SK-N-SH (cell line): ENCODE results near the gene SART1. TPM values are rescaled to one million over a fixed set of nuclear protein-coding genes. Genes with fewer than 3 reads are reported as not detected.

ENCODE experiments used
- CTCF ChIA-PET: fragments of 300-600, 350-600 bp; formaldehyde crosslinking; extraction: SDS; loops from one replicate; lab custom pipeline; 2021; lab: Yijun Ruan, JAX
- POLR2A ChIA-PET: fragments of 350-600 bp; sonication (Branson Sonifier 250); formaldehyde crosslinking; extraction: SDS; loops from one replicate; lab custom pipeline; 2020; ENCODE audit warnings: antibody characterized with exemption, inconsistent platforms; lab: Yijun Ruan, JAX
- DNase-seq: peaks from one replicate; pipeline ENCODE4 v3.0.0; 2012
- H2AFZ ChIP-seq: fragments of 200-600 bp; sonication (generic); 2 replicates; pipeline ENCODE4 v1.8.1; 2016; ENCODE audit warnings: antibody characterized with exemption, mild to moderate bottlenecking, low read depth
- H3F3A ChIP-seq: fragments of 200-600 bp; sonication (generic); replicated peaks from 2 replicates; pipeline ENCODE3; 2016; ENCODE audit warnings: antibody characterized with exemption, mild to moderate bottlenecking; ENCODE audit not compliant: insufficient read depth
- H3K27ac ChIP-seq, 2 experiments: fragments of 200-500 bp in 1 of 2; fragments of 200-600 bp in 1 of 2; sonication (Bioruptor generic) in 1 of 2; sonication (generic), shearing (Covaris generic) in 1 of 2; 2 replicates each; pipeline versions ENCODE4 v1.5.1 to v1.6.1; 2014 to 2016; ENCODE audit warnings: low read depth in 2 of 2, inconsistent platforms in 1 of 2, low read length in 1 of 2, mild to moderate bottlenecking in 1 of 2, mixed read lengths in 1 of 2
- H3K27me3 ChIP-seq: fragments of 200-600 bp; sonication (generic), shearing (Covaris generic); 2 replicates; pipeline ENCODE4 v1.6.1; 2016; ENCODE audit warnings: mixed run types; ENCODE audit not compliant: insufficient read depth
- H3K36me3 ChIP-seq, 2 experiments: fragments of 200-500 bp in 1 of 2; fragments of 200-600 bp in 1 of 2; sonication (Bioruptor generic) in 1 of 2; sonication (generic) in 1 of 2; replicated peaks in 1 of 2; 2 replicates each; pipeline versions ENCODE3 to v1.5.1; 2014 to 2016; ENCODE audit warnings: low read length in 1 of 2, mild to moderate bottlenecking in 1 of 2; ENCODE audit not compliant: insufficient read depth in 2 of 2, control insufficient read depth in 1 of 2
- H3K4me1 ChIP-seq, 2 experiments: fragments of 200-500 bp in 1 of 2; fragments of 200-600 bp in 1 of 2; sonication (Bioruptor generic) in 1 of 2; sonication (generic), shearing (Covaris generic) in 1 of 2; 2 replicates each; pipeline versions ENCODE4 v1.5.1 to v1.6.1; 2014 to 2016; ENCODE audit warnings: low read depth in 1 of 2, low read length in 1 of 2, mixed run types in 1 of 2; ENCODE audit not compliant: insufficient read depth in 2 of 2, control insufficient read depth in 1 of 2
- H3K4me2 ChIP-seq: fragments of 200-600 bp; sonication (generic), shearing (Covaris generic); 2 replicates; pipeline ENCODE4 v1.6.1; 2017; ENCODE audit warnings: mixed run types
- H3K4me3 ChIP-seq, 2 experiments: fragments of 200-500 bp in 1 of 2; fragments of 200-600 bp in 1 of 2; sonication (Bioruptor generic) in 1 of 2; sonication (generic), shearing (Covaris generic) in 1 of 2; 2 replicates each; pipeline versions ENCODE4 v1.5.1 to v1.8.1; 2014 to 2016; ENCODE audit warnings: low read depth in 2 of 2, inconsistent platforms in 1 of 2, low read length in 1 of 2, mild to moderate bottlenecking in 1 of 2, mixed read lengths in 1 of 2, moderate library complexity in 1 of 2
- H3K79me2 ChIP-seq: fragments of 200-600 bp; sonication (generic); 2 replicates; pipeline ENCODE4 v1.8.1; 2017; ENCODE audit warnings: mild to moderate bottlenecking; ENCODE audit not compliant: insufficient read depth
- H3K9ac ChIP-seq: fragments of 200-600 bp; sonication (generic); 2 replicates; pipeline ENCODE4 v1.6.1; 2017; ENCODE audit warnings: mixed run types
- H3K9me2 ChIP-seq: fragments of 200-600 bp; sonication (generic); 2 replicates; pipeline ENCODE4 v1.6.1; 2017; ENCODE audit warnings: mixed run types
- H3K9me3 ChIP-seq: fragments of 200-600 bp; sonication (generic); 2 replicates; pipeline ENCODE4 v1.6.1; 2017; ENCODE audit warnings: mixed run types, mild to moderate bottlenecking, moderate library complexity
- H4K20me1 ChIP-seq: fragments of 200-600 bp; sonication (generic); 2 replicates; pipeline ENCODE4 v1.6.1; 2017; ENCODE audit warnings: mild to moderate bottlenecking, mixed run types; ENCODE audit not compliant: insufficient read depth
- ELF1 ChIP-seq: IDR thresholded peaks from 2 replicates; pipeline ENCODE4 v1.4.0; 2012
- EP300 ChIP-seq, 2 experiments: IDR thresholded peaks; 2 replicates each; pipeline versions ENCODE4 v1.4.0 to v1.6.1; 2012; ENCODE audit warnings: borderline replicate concordance in 1 of 2, low read depth in 1 of 2, low read length in 1 of 2
- FOSL2 ChIP-seq: IDR thresholded peaks from 2 replicates; pipeline ENCODE4 v1.4.0; 2012; ENCODE audit warnings: low read depth, mild to moderate bottlenecking, moderate library complexity, borderline replicate concordance
- FOXJ3 ChIP-seq: sonication (generic); formaldehyde crosslinking; IDR thresholded peaks from 2 replicates; pipeline ENCODE4 v1.5.1; 2020; ENCODE audit warnings: mild to moderate bottlenecking, missing genetic modification reagents
- FOXM1 ChIP-seq: IDR thresholded peaks from 2 replicates; pipeline ENCODE4 v1.4.0; 2012; ENCODE audit warnings: low read depth, mild to moderate bottlenecking
- GABPA ChIP-seq: IDR thresholded peaks from 2 replicates; pipeline ENCODE4 v1.4.0; 2012; ENCODE audit warnings: low read depth, mild to moderate bottlenecking
- JUND ChIP-seq: IDR thresholded peaks from 2 replicates; pipeline ENCODE4 v1.4.0; 2012
- MEF2A ChIP-seq: IDR thresholded peaks from 2 replicates; pipeline ENCODE4 v1.4.0; 2012; ENCODE audit warnings: low read depth, borderline replicate concordance
- NFIC ChIP-seq: IDR thresholded peaks from 2 replicates; pipeline ENCODE4 v1.4.0; 2012; ENCODE audit warnings: borderline replicate concordance
- PBX3 ChIP-seq: IDR thresholded peaks from 2 replicates; pipeline ENCODE4; 2012
- POLR2AphosphoS5 ChIP-seq: IDR thresholded peaks from 2 replicates; pipeline ENCODE4 v1.6.1; 2012; ENCODE audit warnings: low read depth, low read length
- RXRA ChIP-seq: IDR thresholded peaks from 2 replicates; pipeline ENCODE4 v1.4.0; 2012; ENCODE audit warnings: low read depth, mild to moderate bottlenecking, borderline replicate concordance
- TCF12 ChIP-seq: IDR thresholded peaks from 2 replicates; pipeline ENCODE4 v1.4.0; 2012
- TEAD4 ChIP-seq: IDR thresholded peaks from 2 replicates; pipeline ENCODE4 v1.4.0; 2012; ENCODE audit warnings: mild to moderate bottlenecking, borderline replicate concordance; ENCODE audit not compliant: insufficient read depth
- YY1 ChIP-seq: IDR thresholded peaks from 2 replicates; pipeline ENCODE4 v1.4.0; 2012; ENCODE audit warnings: low read depth, mild to moderate bottlenecking
- ZBTB33 ChIP-seq: IDR thresholded peaks from 2 replicates; pipeline ENCODE4 v1.4.0; 2012; ENCODE audit warnings: low read depth, borderline replicate concordance
- WGBS: methylation state at CpG from one replicate; pipeline ENCODE4 v1.1.6; 2017; ENCODE audit warnings: low lambda C conversion rate; 5-methylcytosine and 5-hydroxymethylcytosine counted together
- polyA plus RNA-seq, 3 experiments: library from polyadenylated mRNA; depleted of rRNA; stranded (reverse); fragments of >200 nt; gene quantifications; 2 replicates each; pipeline ENCODE4 v1.2.3, GENCODE V29; 2012
- TF ChIP-seq, protein P1 (sequence below): fragments of 150-350 bp; IDR thresholded peaks from 2 replicates; pipeline ENCODE4 v1.6.1; 2016; ENCODE audit warnings: mild to moderate bottlenecking, low read depth, low read length
- TF ChIP-seq, protein P2 (sequence below): fragments of 150-350 bp; IDR thresholded peaks from 2 replicates; pipeline ENCODE4 v1.6.1; 2017; ENCODE audit warnings: antibody characterized with exemption, low read length, low read depth, borderline replicate concordance
- TF ChIP-seq, protein P3 (sequence below): IDR thresholded peaks from 2 replicates; pipeline ENCODE4 v1.4.0; 2012; ENCODE audit warnings: low read depth

The SART1 gene
- polyA plus RNA-seq, 1 of the 3 experiments (the other 2 are of a cell fraction) = 73.6 TPM

- H3K4me2 ChIP-seq = peak overlapping the region; percentile 74
- CTCF ChIA-PET = interaction anchor here (1.1 kb wide), 1 partner anchor 30 kb away, joined by 3 read pairs; no protein-coding TSS in a partner anchor
- WGBS = no CpG with 5 or more reads among the region's 7 CpGs
- POLR2A ChIA-PET = no interaction called here
- H3K36me3 ChIP-seq = no peaks in the 10 kb centered on the region
- TF ChIP-seq POLR2AphosphoS5 (0 out of 2 replicates have a peak, but pooled peaks have one; percentile 22), ZBTB33 (0 out of 2 replicates have a peak, but pooled peaks have one; percentile 14), NFIC (peak; percentile 95), FOXJ3 (no peak), PBX3 (peak; percentile 74), JUND (peak; percentile 82), GABPA (peak; percentile 46; the same call in 1 of the 2 replicates), FOXM1 (no peak), YY1 (no peak), RXRA (peak; percentile 97), EP300 (IDR thresholded peaks at IDR 0.05; ENCODE audit: borderline replicate concordance in 1 of 2, low read depth in 1 of 2, low read length in 1 of 2) (peak in 1 of 2 experiments; percentile 86; a peak in 1 of 4 replicates), TEAD4 (peak; percentile 92), FOSL2 (peak; percentile 78), MEF2A (peak; percentile 71; the same call in 1 of the 2 replicates), ELF1 (no peak), TCF12 (peak; percentile 92)
- TF ChIP-seq, protein P1, sequence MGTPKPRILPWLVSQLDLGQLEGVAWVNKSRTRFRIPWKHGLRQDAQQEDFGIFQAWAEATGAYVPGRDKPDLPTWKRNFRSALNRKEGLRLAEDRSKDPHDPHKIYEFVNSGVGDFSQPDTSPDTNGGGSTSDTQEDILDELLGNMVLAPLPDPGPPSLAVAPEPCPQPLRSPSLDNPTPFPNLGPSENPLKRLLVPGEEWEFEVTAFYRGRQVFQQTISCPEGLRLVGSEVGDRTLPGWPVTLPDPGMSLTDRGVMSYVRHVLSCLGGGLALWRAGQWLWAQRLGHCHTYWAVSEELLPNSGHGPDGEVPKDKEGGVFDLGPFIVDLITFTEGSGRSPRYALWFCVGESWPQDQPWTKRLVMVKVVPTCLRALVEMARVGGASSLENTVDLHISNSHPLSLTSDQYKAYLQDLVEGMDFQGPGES = no peak
- TF ChIP-seq, protein P2, sequence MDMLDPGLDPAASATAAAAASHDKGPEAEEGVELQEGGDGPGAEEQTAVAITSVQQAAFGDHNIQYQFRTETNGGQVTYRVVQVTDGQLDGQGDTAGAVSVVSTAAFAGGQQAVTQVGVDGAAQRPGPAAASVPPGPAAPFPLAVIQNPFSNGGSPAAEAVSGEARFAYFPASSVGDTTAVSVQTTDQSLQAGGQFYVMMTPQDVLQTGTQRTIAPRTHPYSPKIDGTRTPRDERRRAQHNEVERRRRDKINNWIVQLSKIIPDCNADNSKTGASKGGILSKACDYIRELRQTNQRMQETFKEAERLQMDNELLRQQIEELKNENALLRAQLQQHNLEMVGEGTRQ = no peak
- TF ChIP-seq, protein P3, sequence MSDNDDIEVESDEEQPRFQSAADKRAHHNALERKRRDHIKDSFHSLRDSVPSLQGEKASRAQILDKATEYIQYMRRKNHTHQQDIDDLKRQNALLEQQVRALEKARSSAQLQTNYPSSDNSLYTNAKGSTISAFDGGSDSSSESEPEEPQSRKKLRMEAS = peak; percentile 76; the same call in 1 of the 2 replicates
- TF ChIP-seq, all 33 proteins: peak for 13
- DNase-seq = no peak
- Histone ChIP-seq H3K4me3 (no peak overlapping the region), H2AFZ (peak overlapping the region; percentile 35), H3K27ac (peak overlapping the region; percentile 73 to 92), H3K79me2 (peaks cover 35% of the 10 kb centered on the region; the same call in 1 of the 2 replicates), H3K9ac (peak overlapping the region; percentile 71), H3F3A (peaks cover 30% of the 10 kb centered on the region), H3K4me1 (peaks cover 15 to 33% of the 10 kb centered on the region in 2 experiments; a peak in 3 of 4 replicates), H3K9me3 (no peaks in the 10 kb centered on the region), H3K9me2 (no peaks in the 10 kb centered on the region), H4K20me1 (no peaks in the 10 kb centered on the region), H3K27me3 (no peaks in the 10 kb centered on the region)
Observed at GRCh38 chr11:66015454-66015881, 53.9 kb downstream of the SART1 start.
